HG03159 (cell line): ENCODE data around the gene DNAJB4.
"Not testable (repeated sequence)": the region's sequence is repeated elsewhere in the genome, so short reads cannot be mapped to it uniquely, and the experiment has no call there.

Experiments used
- ATAC-seq: cut with Tn5 transposase; IDR thresholded peaks from one replicate; pipeline ENCODE4 v1.9.1; 2021; ENCODE audit warnings: mild to moderate bottlenecking, moderate library complexity; ENCODE audit not compliant: unreplicated experiment

Gene DNAJB4

DNA sequence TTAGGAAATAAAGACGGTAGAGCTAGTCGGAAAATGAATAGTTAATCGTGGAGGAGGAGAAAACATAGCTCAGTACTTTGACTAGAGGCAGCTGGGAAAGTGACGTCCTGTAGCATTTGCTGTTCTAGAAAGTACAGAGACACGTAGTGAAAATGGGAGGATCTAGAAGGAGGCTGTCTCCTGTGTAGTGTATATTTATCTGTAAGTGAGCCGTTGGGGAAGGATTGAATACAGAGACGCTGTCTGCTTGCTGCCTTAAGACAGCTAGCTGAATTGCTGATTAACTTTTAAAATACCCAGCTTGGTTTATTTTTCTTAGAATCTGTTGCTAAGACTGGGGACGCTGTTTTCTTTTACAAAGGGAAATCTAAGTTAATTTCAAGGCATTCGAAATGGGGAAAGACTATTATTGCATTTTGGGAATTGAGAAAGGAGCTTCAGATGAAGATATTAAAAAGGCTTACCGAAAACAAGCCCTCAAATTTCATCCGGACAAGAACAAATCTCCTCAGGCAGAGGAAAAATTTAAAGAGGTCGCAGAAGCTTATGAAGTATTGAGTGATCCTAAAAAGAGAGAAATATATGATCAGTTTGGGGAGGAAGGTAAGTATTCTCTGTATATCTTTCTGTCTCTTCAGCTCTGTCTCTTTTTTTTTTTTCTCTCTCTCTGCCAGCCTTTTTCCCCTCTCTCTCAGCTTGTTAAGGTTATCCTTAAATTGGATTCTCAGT lies at the start of gene DNAJB4:
DNAJB4 (plus strand) TSS at position 221 of the 729 bp plus-strand sequence; CDS start at position 393, 172 bp downstream.
- peak; percentile 98 for ATAC-seq

DNA sequence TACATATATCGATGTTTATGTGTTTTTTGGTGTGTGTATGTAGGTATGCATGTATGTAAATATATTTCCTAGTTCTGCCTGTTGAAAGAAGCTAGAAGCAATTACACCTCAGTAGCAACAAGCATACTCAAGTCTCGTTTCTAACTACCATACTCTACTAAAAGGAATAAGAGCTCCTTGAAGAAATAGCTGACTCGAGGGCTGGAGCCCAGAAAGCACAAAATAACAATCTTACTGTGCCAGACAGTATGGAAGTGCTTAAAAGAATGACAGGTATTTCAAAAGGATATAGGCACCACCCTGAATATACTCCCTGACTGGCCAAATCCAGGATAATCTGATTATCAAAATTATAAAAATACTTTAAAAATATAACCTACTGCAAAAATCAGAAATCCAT lies 49.0 kb upstream of the DNAJB4 start:
- no peak for ATAC-seq

DNA sequence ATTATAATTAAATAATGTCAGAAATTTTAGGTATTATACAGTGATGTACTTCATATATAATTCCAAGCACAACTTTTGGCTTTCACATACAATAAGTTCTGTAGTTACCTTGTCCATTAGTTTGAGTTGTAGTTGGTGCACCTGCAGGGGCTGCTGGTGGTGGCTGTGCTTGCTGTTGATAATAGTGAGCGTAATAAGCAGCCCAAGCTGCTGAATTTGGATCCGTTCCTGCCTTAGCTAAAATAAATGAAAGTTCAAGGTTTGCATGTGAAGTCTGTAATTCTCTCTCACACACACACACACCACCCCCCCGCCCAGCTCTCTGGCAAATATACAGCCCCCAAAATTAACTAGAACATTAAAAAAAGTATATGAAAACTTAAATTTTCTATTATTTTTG lies 48.3 kb upstream of the DNAJB4 start:
- no peak for ATAC-seq

DNA sequence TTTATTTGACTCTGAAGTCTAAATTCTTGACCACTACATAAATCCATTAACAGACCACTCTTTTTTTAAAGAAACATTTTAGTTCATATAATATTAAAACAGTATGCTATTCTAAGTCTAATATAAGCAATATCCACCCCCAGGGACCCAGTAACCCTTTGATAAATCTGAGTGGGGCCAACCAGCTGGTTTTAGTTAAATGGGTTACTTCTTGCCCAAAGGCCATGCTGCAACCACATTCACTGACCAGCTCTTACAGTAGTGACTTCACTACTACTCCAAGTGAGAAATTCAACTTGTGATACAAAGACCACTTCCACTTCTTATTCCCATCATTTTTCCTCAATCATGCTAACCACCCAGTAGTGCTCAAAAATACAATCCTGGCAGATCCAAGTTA lies 46.3 kb upstream of the DNAJB4 start:
- ATAC-seq = no peak

DNA sequence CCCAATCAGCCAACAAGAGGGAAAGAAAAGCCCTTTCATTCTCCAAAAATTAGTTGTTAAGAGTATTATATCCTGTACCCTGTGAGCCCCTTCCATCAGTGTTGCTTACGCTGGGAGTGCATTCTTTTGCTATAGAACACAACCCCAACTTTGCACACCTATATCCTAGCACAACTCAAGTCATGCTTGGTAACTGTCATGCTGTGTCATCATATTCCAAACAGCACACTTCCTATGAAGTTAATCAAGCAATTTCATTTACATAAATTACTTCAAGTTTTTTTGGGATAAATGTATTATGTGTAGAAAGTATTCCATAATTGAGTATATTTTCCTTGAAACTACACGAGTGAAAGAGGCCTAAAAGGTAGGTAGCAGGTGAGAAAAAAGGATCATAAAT lies 45.9 kb upstream of the DNAJB4 start:
- ATAC-seq = no peak

DNA sequence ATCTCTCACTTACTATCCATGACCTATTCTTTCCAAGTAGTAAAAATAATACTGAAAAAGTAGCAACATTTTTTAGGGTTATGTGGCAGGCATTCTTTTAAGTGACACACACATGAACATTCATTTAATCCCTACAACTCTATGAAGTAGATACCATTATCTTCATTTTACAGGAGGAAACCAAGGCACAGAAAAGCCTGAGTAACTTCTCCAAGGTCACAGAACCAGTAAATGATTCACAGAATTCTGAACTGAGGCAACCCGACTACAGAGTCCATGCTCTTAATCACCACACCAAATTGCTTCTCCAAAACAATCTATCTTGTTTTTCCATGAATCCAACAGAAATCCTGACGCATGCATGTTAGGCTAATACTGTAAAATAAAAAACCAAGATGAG lies 43.3 kb upstream of the DNAJB4 start:
- ATAC-seq = no peak

DNA sequence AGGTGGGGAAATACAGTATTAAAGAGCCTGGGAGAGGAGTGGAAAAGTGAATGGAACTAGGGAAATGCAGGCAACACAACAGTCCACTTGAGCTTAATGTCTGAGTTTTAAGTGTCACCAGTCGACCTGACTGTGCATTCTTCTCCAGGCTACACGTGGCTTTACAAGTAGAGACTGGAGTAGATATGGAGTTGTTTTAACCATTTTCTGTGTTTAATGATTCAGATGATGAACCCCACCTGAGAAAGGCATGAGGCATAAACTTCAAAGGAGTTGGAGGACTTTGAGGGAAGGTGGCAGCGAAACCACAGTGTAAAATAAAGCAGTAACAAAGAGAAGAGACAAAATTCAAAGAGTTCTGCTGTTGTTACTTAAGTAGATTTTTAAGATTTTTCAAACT lies 38.4 kb upstream of the DNAJB4 start:
- ATAC-seq = no peak

DNA sequence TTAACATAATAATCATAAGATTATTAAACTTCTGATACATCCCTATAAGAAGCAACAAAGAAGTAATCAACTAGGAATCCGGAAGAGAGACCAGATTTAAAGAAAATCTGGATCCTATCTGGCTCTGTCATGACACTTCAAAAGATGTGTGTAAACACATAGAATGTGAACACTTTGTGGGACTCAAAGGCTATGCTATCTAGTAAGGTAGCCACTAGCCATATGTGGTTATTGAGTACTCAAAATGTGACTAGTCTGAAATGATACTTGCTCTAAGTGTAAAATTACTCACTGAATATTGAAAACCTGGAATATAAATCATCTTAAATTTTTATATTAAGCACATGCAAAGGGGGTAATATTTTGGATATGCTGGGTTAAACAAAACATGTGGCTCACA lies 34.5 kb upstream of the DNAJB4 start:
- ATAC-seq = no peak

DNA sequence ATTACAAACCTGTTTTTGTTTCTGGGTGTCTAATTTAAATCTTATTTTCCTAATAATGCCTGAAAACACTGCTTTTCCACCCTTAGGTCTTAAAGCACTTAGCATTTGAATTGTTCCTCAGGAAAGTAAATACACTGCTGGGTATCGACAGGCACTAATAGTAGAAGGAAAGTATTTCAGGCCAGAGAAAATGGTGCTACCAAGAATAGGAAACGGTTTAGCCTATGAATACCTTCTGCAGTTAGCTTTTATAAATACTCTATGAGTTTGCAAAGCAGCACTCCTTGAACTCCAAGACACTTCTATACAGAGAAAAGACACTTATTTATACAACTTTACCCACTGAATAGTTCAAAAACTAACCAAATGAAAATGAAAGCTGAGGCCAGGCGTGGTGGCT lies 32.7 kb upstream of the DNAJB4 start:
- no peak for ATAC-seq

DNA sequence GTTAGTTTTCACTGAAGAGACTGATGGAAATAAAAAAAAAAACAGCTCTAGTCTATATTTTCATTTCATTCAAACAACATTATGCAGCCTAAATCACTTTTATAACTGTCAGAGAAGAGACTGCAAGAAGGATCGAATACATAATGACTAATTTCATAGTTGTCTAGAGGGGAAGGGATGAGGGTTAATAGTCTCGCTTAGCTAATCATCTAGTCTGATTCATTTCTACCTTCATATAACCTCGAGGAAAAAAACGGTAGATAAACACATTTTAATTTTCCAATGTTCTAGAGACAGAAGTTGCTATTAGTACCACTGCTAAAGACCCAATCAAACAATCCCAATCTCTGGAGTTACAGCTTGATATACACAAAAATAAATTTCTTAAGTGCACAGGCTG lies 29.4 kb upstream of the DNAJB4 start:
- no peak for ATAC-seq

DNA sequence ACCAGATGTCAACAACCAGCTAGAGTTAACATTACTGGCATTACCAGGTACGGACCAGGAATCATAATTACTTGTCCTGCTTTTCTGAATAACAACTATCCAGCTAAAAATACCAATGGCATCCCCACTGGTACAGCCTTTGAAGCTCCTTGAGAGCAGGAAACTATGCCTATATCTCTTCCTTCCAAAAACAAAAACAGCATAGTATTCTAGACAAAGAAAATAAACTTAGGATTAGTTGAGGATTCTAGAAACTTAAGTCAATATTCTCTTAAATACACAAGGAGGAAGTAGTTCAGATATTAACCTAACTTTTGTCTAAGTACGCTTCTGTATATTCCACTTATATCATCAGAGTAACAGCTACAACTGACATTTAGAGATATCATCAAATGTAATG lies 28.8 kb upstream of the DNAJB4 start:
- ATAC-seq = no peak

DNA sequence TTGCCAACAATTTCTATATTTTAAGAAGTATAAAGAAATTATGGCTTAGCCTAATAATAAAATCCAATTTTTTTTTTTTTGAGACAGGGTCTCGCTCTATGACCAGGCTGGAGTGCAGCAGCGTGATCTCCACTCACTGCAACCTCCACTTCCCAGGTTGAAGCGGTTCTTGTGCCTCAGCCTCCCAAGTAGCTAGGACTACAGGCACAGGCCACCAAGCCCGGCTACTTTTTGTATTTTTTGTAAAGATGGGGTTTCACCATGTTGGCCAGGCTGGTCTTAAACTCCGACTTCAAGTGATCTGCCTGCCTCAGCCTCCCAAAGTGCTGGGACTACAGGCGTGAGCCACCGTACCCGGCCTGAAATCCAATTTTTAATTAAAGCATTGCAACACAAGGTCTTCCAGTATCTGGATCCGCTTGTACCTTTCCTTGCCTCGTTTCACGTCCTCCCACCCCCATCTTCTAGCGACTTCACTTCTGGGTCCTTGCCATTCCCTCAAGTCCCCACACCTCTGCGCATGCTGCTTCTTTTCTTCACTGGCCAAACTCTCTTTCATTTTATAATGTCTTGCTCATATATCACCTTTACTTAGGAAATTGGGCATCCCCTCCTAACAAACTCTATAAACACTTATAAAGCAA lies 28.2 kb upstream of the DNAJB4 start:
- no peak for ATAC-seq

DNA sequence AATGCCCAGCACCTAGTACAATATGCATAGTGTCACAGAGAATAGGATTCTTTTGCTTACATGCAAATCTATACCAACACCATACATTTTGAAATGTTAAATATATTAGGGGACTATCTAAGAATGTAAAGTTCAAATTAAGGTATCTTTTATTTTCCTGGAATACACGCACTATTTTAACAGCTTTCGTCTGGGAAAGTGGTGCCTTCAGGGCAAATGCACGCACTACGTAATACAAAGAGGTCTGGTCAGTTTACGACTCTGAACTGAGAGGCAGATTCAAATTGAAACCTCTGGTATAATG lies 26.8 kb upstream of the DNAJB4 start:
- ATAC-seq = no peak

DNA sequence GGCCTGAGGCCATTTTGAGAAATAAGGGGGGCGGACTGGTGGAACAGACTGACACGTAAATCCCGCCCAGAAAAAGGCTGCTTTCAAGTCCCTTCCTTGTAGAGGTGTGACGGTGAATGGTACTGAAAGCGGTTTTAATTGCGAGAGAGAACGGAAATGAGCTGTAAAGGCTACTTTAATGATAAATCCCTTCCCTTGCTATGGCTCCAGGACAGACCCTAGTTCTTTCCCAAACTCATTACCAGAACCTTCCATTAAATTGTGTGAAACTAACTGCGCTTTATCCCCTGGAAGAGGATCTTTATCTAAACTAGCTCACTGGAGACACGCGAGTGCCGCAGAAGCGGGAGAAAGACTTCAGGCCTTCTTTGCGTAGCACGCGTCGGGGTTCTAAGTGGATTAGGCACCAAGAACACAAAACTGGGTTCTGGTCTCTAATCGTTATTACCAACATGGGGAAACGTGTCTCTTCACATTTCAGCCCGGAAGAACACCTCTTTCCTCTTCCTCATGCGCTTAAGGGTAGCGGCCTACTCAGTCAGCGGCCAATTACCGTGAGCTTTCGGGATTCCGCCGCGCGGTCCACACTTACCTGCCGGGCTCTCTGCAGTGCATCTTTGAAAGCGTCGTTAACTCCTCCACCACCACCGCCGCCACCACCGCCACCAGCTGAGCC lies 26.3 kb upstream of the DNAJB4 start:
- peak; percentile 71 for ATAC-seq

DNA sequence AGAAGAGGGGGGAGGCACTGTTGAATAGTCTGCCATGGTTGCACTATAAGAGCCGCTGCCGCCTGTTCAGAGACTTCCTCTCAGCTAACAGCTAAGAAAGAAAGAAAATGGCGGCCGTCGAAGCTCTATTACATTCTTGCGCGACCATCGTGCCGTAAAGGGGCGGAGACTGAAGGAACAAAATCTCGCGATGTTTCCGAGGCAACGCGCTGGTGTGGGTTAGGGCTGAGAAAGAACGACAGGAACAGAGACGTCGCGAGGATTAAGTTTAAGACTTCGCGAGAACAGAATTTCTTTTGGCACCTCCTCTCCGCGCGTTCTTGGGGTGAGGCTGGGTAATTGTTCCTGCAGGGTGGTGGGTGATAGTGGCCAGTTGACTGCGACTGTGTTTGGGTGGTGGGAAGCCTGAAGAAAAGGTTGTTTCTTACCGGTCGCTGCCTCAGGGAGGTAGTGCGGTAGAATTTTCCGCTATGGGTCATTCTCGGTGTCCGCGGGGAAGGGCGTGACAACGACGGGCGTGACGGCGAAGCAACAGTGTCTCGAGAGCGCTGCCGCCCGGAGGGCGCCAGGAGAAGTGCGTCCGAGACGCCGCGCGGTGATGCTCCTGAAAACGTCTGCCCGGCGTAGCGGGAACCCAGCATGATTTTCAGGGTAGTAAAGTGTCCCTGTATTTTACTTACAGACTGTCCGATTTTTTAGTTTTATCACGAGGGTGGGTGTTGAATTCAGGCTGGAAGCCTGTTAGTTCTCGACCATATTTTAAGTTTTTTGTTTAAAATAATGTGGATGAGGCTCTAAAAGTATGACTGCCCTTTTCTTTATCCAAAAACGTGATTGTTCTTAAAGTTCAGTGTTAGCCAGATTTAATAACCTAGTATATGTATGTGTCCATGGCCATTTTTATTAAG lies 25.5 kb upstream of the DNAJB4 start, which contains the start of gene FUBP1:
FUBP1 (minus strand) TSS at position 104 of the 908 bp plus-strand sequence; CDS start at position 36, 68 bp downstream.
- peak; percentile 74 for ATAC-seq

DNA sequence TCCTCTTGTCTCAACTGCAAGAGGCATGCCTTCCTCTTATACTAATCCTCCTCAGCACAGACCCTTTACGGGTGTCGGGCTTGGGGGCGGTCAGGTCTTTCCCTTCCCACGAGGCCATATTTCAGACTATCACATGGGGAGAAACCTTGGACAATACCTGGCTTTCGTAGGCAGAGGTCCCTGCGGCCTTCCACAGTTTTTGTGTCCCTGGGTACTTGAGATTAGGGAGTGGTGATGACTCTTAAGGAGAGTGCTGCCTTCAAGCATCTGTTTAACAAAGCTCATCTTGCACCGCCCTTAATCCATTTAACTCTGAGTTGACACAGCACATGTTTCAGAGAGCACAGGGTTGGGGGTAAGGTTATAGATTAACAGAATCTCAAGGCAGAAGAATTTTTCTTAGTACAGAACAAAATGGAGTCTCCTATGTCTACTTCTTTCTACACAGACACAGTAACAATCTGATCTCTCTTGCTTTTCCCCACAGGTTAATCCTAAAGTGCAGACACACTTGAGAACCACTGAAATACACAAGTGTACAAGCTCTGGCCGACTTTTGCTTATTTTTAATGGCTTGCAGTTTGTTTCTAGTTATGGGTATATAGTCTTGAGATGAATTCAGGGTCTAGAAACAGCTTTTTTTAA lies 21.3 kb upstream of the DNAJB4 start:
- not testable (repeated sequence) for ATAC-seq

DNA sequence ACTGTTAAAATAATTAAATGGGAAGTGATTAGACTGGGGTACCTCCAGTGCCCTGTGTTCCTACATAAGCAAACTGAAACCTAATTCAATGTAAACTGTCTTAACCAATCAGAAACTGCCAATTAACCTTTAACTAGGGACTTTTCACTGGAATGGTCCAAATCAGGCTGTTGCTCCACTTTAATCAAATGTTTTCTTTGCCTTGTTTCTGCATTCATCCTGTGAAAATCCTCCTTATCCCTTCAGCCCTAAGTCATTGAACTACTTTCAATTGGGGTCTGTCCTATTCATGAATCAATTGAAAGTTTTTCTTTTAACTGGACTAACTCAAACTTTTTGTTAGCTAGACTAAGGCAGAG lies 20.8 kb upstream of the DNAJB4 start:
- ATAC-seq = no peak

DNA sequence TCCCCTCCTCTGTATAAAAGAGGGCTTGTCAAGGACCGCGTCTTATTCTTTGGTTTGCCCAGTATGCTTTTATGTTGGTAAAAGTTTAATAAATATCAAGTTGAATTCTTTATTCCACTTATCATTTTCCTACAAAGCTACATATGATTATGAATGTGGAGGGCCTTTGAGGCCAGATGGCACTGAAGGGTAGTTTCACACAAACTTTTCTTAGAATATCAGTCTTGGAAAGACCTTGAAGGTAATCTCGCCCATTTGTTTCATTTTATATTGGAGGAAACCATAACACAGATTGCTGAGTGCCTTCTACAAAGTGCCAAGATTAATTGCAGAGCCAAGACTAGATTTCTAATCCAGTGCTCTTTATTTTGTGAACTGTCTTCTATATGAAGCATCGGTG lies 20.1 kb upstream of the DNAJB4 start:
- no peak for ATAC-seq

DNA sequence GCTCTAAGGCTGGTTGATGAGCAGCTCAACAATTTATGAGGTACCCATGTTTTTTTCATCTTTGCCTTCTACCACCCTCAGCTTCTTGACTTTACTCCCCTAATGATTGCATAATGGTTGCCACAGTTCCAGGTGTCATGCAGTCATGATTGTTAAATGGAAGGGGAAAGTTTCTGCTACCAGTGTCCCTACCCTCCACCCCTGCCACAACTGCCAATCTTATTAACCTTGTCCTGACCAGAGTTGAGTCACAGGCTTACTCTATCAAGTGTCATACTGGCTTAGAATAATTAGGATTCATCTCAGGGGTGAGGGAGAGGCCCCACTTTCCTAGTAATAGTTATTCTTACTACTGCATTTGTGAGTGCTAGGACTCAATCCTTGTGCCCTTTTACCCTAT lies 17.9 kb upstream of the DNAJB4 start:
- ATAC-seq = no peak

DNA sequence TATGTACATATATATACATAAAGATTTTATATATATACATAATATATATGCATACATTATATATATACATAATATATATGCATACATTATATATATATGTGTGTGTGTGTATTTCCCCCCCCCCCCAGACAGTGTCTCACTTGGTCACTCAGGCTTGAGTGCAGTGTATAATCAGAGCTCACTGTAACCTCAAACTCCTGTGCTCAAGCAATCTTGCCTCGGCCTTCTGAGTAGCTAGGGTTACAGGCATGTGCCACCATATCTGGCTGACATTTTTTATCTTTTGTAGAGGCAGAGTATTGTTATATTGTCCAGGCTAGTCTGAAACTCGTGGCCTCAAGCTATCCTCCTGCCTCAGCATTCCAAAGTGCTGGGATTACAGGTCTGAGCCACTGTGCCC lies 16.8 kb upstream of the DNAJB4 start:
- no peak for ATAC-seq

DNA sequence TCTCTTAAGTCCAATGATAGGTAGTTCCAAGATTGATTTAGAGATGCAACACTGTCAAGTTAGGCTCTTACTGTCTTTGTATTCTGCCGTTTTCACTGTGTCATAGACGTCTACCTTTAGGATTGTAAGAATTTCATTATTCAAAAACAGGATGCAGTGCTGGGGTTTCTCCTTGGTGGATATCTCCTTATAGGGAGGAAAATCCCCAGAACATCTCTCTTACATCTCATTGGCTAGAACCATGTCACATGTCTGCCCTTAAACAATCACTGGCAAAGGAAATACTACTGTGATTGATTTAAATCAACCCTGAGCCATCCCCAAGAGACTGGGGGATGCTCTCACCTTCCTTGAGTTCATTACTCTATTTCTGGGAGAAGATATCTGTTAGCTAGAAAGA lies 15.0 kb upstream of the DNAJB4 start:
- ATAC-seq = no peak
